ENCODE data around the gene INHBB.
A peak's percentile ranks its signal among the peaks of the same experiment; 100 is the strongest.

INHBB gene

DNA sequence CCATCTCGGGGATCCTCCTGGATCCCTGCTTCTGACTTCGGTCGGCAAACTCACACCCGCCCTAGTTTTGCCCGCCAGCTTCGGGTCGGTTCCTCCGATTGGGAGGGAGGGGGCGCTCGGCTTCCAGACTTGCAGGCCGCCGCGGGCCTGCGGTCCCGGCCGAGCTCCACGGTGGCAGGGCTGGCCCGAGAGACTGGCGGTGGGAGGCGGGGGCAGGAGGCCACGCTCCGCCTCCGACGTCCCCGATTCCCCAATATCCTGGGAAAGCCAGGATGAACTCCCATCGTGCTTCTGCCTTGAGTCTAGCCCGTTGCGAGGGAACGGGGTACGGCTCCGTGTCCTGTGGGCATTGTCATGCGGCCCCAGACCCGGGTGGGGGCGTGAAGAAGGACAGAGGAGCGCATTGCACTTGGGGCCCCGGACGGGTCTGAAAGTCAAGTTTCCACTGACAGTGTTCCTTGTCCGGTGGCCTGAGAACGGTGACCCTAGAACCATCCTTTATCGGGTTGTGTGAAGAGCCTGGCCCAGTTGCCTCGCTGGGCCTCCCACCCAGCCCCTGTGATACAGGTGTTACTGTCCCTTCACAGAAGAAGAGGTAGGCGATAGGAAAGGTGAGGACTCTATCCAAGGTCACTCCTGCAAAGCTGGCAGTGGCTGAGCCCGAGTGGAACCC is 2.4 kb upstream of the INHBB start:
- peak; percentile 83 for DNase-seq

- no peak for DNase-seq
These were observed 1.5 kb upstream of the INHBB start for GRCh38 chr2:120344214-120344975.

DNA sequence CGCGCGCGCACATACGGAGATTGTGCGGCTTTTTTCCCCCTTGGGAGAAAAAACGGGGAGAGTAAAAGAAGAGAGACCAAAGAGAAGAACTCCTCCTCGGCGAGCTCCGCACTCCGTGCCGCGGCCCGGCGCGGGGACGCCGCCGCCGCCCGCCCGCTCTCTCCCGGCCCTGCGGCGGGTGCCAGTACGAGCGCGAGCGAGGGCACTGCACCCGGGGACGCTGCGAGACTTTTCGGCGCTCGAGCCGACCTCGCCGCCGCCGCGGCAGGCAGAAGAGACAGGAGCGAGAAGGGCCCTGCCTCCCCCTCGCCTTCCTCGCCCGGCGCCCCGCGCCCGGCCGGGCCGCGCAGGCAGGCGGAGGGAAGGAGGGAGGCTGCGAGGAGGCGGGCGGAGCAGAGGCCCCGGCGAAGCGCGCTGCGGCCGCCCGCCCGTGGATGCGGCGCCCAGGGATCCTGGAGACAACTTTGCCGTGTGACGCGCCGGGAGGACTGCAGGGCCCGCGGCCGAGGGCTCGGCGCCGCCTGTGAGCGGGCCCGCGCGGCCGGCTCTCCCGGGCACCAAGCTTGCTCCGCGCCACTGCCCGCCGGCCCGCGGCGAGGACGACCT is 857 bp upstream of the INHBB start:
- DNase-seq: peak; percentile 71

DNA sequence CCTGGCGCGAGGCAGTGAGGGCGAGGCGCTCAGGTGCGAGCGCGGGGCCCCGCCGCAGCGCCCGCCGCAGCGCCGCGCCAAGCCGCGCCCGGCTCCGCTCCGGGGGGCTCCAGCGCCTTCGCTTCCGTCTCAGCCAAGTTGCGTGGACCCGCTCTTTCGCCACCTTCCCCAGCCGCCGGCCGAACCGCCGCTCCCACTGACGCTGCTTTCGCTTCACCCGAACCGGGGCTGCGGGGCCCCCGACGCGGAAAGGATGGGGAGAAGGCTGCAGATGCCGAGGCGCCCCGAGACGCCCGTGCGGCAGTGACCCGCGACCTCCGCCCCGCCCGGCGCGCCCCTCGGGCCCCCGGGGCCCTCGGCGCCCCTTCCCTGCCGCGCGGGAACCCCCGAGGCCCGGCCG is 328 bp upstream of the INHBB start:
- DNase-seq: no peak

- peak; percentile 65 for DNase-seq
These were observed 877 bp downstream of the INHBB start for GRCh38 chr2:120346667-120347358.

DNA sequence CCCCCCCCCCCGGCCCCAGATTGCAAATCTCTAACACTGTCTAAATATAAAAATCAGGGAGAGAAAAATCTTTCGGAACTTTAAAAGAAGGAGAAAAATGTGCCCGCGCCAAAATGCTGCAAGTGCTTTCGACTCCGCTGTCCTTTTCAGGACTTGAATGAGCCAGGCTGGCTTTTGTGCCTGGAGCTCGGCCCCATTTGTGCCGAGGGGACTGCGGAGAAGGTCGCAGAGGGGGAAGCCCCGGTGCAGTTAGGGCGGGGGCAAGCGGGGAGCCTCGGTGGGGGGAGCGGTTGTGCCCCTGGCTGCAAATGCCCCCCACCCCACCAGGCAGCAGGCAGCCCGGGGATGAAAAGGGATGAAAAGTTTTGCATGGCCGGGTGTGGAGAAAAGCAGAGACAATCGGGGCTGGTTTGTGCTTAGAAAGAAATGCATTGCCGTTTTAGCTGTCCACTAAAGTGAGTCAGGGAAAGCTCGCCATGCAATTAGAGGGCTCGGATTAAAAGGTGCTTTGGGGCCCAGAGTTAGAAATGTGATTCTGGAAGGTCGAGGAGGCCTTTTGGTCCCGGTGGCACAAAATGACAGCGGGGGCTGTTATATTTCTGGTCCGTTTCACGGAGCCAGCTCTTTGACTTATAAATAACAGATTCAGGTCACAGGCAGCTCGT is 1.6 kb downstream of the INHBB start:
- DNase-seq: no peak

- no peak for DNase-seq
These were observed 2.3 kb downstream of the INHBB start for GRCh38 chr2:120348134-120348736.

DNA sequence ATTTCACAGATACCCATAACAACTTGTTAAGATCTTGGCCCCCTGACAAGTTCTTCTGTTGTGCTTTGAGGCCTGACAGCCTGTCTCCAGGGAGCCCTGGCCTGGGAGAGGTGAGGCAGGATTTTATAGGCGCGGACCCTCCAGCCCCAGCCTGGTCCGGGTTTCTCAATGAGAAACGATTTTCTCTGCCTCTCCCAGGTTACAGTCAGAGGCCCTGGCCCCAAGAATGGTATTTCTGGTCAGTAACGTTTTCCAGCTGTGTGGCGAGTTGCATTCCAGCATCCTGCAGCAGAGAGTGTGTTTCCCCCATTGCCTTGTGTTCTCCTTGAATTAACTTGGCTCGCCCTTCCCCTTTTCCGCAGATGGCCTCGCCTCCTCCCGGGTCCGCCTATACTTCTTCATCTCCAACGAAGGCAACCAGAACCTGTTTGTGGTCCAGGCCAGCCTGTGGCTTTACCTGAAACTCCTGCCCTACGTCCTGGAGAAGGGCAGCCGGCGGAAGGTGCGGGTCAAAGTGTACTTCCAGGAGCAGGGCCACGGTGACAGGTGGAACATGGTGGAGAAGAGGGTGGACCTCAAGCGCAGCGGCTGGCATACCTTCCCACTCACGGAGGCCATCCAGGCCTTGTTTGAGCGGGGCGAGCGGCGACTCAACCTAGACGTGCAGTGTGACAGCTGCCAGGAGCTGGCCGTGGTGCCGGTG is 3.0 kb downstream of the INHBB start:
- DNase-seq: no peak

DNA sequence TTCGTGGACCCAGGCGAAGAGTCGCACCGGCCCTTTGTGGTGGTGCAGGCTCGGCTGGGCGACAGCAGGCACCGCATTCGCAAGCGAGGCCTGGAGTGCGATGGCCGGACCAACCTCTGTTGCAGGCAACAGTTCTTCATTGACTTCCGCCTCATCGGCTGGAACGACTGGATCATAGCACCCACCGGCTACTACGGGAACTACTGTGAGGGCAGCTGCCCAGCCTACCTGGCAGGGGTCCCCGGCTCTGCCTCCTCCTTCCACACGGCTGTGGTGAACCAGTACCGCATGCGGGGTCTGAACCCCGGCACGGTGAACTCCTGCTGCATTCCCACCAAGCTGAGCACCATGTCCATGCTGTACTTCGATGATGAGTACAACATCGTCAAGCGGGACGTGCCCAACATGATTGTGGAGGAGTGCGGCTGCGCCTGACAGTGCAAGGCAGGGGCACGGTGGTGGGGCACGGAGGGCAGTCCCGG is 3.5 kb downstream of the INHBB start:
- no peak for DNase-seq

GRCh38 chr2:120350080-120350479 is 4.1 kb downstream of the INHBB start:
- DNase-seq: no peak

GRCh38 chr2:120350801-120351320 is 4.9 kb downstream of the INHBB start:
- no peak for DNase-seq

DNA sequence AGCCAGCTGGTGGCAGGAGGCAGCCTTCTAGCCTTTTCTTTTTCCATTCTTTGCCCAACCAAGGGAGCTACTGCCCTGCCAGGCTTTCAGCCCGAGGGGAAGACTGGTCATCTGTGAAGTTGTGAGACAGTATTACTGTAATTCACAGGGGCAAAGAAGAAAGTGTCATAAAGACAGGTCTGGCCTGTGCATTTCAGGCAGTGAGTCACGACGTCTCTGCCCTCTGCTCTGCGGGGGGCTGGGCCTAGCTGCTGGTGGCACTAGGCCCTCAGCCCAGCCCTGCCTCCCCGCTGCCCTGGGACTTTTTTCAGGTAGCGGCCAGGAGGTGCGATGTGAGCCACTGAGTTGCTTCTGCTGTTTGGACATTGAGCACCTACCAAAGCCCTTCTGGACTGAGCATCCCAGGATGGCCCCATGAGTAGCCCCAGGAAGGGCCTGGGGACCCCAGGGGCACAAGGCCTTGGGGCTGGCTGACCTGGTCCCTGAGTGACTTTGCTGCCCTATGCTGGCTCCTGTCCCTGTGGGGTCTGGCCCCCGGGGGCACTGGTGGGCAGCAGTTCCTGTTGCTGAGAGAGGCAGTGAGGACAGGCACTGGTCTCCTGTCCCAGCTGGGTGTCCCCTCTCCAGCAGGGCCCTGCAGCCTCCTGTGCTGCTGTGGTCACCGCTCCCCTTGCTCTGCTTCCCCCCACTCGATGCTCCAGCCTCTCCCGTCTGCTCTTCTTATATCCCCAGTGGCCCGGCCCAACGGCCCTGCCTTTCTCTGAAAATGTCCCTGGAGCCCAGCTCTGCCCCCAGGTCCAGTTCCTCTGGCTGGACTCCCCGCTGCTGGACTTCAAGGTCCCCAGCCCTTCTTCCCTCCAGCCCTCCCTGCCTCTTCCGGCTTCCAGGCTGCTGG is 7.0 kb downstream of the INHBB start:
- no peak for DNase-seq

GRCh38 chr2:120353591-120353898 is 7.6 kb downstream of the INHBB start:
- no peak for DNase-seq

- DNase-seq: no peak
These were observed 8.0 kb downstream of the INHBB start for GRCh38 chr2:120353931-120354330.

DNA sequence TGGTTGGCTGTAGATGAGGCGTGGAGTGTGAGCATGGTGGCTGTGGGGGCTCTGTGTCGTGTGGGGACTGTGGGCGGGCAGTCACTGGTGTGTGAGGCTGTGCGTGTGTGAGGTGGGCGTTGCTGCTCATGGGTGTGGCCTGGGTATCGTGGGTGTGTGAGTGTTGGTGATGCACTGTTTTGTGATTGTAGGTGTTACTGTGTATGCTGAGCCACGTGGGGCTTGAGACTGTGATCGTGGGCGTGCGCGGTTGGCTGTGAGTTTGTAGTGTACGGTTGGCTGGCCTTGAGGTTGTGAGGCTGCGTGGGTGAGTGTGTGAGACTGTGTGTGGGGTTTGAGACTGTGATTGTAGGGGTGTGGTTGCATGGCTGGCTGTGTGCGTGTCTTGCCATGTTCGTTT is 8.5 kb downstream of the INHBB start:
- no peak for DNase-seq

GRCh38 chr2:120354935-120355779 is 9.2 kb downstream of the INHBB start:
- no peak for DNase-seq

DNA sequence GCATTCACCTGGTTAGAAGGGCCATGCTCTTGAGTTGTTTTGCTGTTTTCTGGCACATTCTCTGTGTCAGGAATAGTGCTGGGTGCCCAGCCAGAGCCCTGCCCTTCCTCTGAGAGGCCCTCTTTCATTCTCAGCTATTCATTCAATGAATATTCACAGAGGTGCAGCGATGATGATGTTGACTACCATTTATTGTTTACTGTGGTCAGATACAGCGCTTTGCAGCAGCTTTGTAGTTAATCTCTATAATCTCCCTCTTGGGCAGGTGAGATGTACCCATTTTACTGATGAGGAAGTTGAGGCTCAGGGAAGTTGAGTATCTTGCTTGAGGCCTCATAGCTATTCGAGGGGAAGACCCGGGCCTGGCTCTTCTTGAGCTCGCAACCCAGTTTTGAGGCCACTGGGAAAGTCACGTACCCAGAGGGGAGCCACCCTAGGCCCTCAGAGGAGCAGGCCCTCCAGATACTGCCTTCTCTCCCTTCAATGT is 9.9 kb downstream of the INHBB start:
- no peak for DNase-seq

DNA sequence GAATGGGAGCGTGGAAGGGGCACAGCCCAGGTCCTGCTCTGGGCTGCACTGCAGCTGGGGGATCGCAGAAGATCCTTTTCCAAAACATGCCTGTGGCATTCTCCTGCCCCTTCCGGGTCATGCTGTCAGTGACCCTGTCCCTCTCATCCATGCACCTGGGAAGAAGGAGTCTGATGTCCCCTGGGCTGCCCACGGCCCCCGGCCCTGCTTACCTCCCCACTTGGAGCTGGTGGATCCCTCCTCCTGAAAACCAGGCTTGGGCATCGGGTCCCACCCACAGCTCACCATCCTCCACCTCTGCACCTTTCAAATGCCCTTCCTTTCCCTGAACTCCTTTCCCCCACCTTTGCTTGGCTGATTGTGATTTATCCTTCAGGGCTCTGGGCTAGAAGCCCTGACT is 11.8 kb downstream of the INHBB start:
- no peak for DNase-seq

DNA sequence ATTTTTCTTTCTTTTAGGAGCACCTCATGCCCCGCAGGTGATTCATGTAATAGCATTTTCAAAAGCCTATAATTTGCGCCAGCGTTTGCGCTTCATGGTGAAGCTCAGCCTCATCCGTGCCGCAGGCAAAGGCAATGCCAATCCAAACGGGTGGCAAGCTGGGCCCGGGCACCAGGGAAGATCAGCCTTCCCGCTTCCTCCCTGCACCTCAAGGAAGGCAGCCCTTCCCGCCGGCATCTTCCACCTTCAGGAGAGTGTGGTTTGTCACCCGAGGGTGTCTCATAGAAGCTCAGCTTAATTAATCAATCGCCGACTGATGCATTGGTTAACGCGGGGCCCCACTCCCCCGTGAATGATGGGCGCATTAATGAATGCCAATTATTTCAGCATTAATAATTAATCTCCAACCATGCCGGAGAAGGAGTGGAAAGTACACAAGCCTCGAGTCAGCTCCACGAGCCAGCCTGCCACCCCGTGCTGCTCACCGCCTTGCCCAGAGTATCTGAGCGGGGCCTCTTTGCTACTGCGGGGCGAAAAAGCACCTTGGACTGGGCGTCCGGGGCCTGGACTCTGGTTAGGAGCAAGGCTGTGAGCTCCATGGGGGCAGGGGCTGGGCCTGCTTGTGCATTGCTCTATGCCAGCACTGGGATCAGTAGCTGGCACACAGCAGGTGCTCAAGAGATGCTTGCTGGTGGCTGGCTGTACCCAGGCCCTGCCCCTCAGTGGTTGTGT is 13.0 kb downstream of the INHBB start:
- no peak for DNase-seq

Data from activated CD8-positive, alpha-beta memory T cell treated with anti-CD3 and anti-CD28 coated beads for 24 hours (primary cell).